Heart left ventricle (tissue), 16 donors: ENCODE results near the gene HIGD1B. TPM values are rescaled to one million over a fixed set of nuclear protein-coding genes. Genes with fewer than 3 reads are reported as not detected.
A peak's percentile ranks its signal among the peaks of the same experiment; 100 is the strongest.

Experiments
- ATAC-seq, 4 donors: fragments of 200-7000 bp; cut with Tn5 transposase; one replicate each; pipeline ENCODE4 v1.9.1; 2020 to 2022; ENCODE audit warnings: moderate library complexity in 4 of 4, mild to moderate bottlenecking in 3 of 4, moderate number of reproducible peaks in 1 of 4
- DNase-seq, 5 donors: peaks; one replicate each; pipeline ENCODE4 v3.0.0-alpha.2; 2020
- H3K27ac ChIP-seq, 12 donors: fragments of 200-600 bp; sonication (generic) in 4 of 12; one replicate each; pipeline versions ENCODE4 v1.5.0 to v1.8.0; 2016 to 2022; ENCODE audit warnings: mild to moderate bottlenecking in 2 of 12
- H3K27me3 ChIP-seq, 9 donors: fragments of 200-600 bp; sonication (generic) in 2 of 9; one replicate each; pipeline versions ENCODE4 v1.5.1 to v1.8.0; 2016 to 2022; ENCODE audit warnings: mild to moderate bottlenecking in 3 of 9
- H3K36me3 ChIP-seq, 9 donors: fragments of 200-600 bp; sonication (generic) in 2 of 9; one replicate each; pipeline versions ENCODE4 v1.5.0 to v1.8.0; 2018 to 2022; ENCODE audit warnings: mild to moderate bottlenecking in 2 of 9
- H3K4me1 ChIP-seq, 12 donors: fragments of 200-600 bp; sonication (generic) in 4 of 12; one replicate each; pipeline versions ENCODE4 v1.5.0 to v1.8.0; 2016 to 2022; ENCODE audit warnings: mild to moderate bottlenecking in 3 of 12
- H3K4me3 ChIP-seq, 12 donors: fragments of 200-600 bp; sonication (generic) in 4 of 12; one replicate each; pipeline versions ENCODE4 v1.5.0 to v1.8.0; 2017 to 2022; ENCODE audit warnings: mild to moderate bottlenecking in 9 of 12, moderate library complexity in 4 of 12
- H3K9me3 ChIP-seq, 12 donors: fragments of 200-600 bp; sonication (generic) in 4 of 12; one replicate each; pipeline versions ENCODE4 v1.5.0 to v1.8.0; 2016 to 2022; ENCODE audit warnings: mild to moderate bottlenecking in 1 of 12
- CTCF ChIP-seq, 12 donors: fragments of 200-600 bp; sonication (generic) in 4 of 12; IDR thresholded peaks; one replicate each; pipeline versions ENCODE4 v1.5.0 to v1.8.0; 2018 to 2022; ENCODE audit warnings: antibody characterized with exemption in 12 of 12, mild to moderate bottlenecking in 5 of 12
- POLR2A ChIP-seq, 2 donors: fragments of 450-650 bp; IDR thresholded peaks; one replicate each; pipeline ENCODE4 v1.6.1; 2017; ENCODE audit warnings: antibody characterized with exemption in 2 of 2, mild to moderate bottlenecking in 2 of 2, moderate library complexity in 2 of 2
- WGBS, 4 donors: extraction: QIAGEN DNeasy Blood & Tissue Kit in 2 of 4; methylation state at CpG; one replicate each; pipeline versions ENCODE4 v1.1.5 to v1.1.7; 2013 to 2018; 5-methylcytosine and 5-hydroxymethylcytosine counted together
- intact Hi-C, 10 donors: fragments of 100-400 bp; cut with DNase I; formaldehyde crosslinking; loops; one replicate each; pipeline versions ENCODE4 v1.11.1 to v1.14.2; 2022
- polyA plus RNA-seq, 2 donors: library from polyadenylated mRNA; stranded (reverse); fragments of 200-250 nt; gene quantifications; one replicate each; pipeline ENCODE4 v1.2.3, GENCODE V29; 2013
- total RNA-seq, 9 donors: library from RNA; depleted of rRNA in 2 of 9; stranded (reverse); fragments of >200 nt in 2 of 9; fragmentation: NEBNext Ultra II Directional in 3 of 9; extraction: Animal tissue kit (Norgen Biotek cat#: 25700) in 3 of 9; gene quantifications; one replicate each; pipeline versions ENCODE4 v1.1.0 to v1.2.4, GENCODE V29; 2016 to 2023
- donor health status: ischemic (EF 13 %, LVEDD 7.1; RV severe dilation, severe dysfunction).
- donor health status: healthy with polysubstance abuse.
- donor health status: DM: no; HTN: yes; CAD: no.
- donor health status: DM: no; HTN: no; CAD: no.
- donor health status: ischemic (EF 25% LVEDD 6.9; RV normal size, moderate dysfunction).
- donor health status: ischemic (EF 25% LVEDD 5.7; RV mildly dilated, moderate dysfunction).
- donor health status: healthy.
- donor health status: DM: yes; HTN: yes; CAD: no.
- donor health status: ischemic (EF 35%, LVEDD 5.7; RV mildly dilated, moderate dysfunction).
- donor health status: nonischemic (EF 11% LVEDD 7.7; RV severe dilation, severe dysfunction).
- donor health status: DM: yes; HTN: yes; CAD: no.
- donor health status: PGD.
- donor health status: ischemic (EF 29% LVEDD 5.4; RV normal size, mild dysfunction).
- donor health status: nonischemic (EF 23%, LVEDD 6.1; RV moderate dilation, normal function).

HIGD1B gene
- total and polyA plus RNA-seq, 11 donors: 4.3 to 30.9 (median 13.5) TPM

- Histone ChIP-seq H3K4me1 (peaks cover 0 to 35% (median 10%) of the 10 kb centered on the region in 12 donors), H3K27me3 (peaks cover 0 to 67% (median 4%) of the 10 kb centered on the region in 9 donors), H3K4me3 (peak overlapping the region in 9 of 12 donors; percentile 71 to 91 (median 77)), H3K9me3 (no peaks in the 10 kb centered on the region), H3K27ac (peak overlapping the region in 9 of 12 donors; percentile 1 to 96 (median 89)), H3K36me3 (no peaks in the 10 kb centered on the region)
- intact Hi-C loops: loop anchor here in 4 of 10 donors (2.0 to 5.0 kb wide), 3 partner anchors 39 to 47 kb away; no protein-coding TSS in a partner anchor
- no peak for TF ChIP-seq CTCF (IDR thresholded peaks at IDR 0.05)
- TF ChIP-seq POLR2A (IDR thresholded peaks at IDR 0.05): no peak
- ATAC-seq: no peak
- no peak for DNase-seq
- WGBS, 4 donors: 31 to 56% (median 45%) methylated on average over 1 of the region's 1 CpG
These were observed 19.8 kb upstream of the HIGD1B start for GRCh38 chr17:44827863-44828262.

- ATAC-seq (no peak), DNase-seq (no peak)
- no peaks in the 10 kb centered on the region for H3K9me3 ChIP-seq
- no peak for TF ChIP-seq POLR2A (IDR thresholded peaks at IDR 0.05)
- TF ChIP-seq CTCF (IDR thresholded peaks at IDR 0.05): no peak
- peak overlapping the region; percentile 79 to 96 (median 90) for H3K27ac ChIP-seq
- intact Hi-C loops: loop anchor here in 4 of 10 donors (2.0 to 5.0 kb wide), 3 partner anchors 38 to 48 kb away; no protein-coding TSS in a partner anchor
- peaks cover 0 to 68% (median 4%) of the 10 kb centered on the region in 9 donors for H3K27me3 ChIP-seq
- H3K36me3 ChIP-seq: no peaks in the 10 kb centered on the region
- peak overlapping the region; percentile 63 to 91 (median 76) for H3K4me3 ChIP-seq
- peaks cover 0 to 28% (median 10%) of the 10 kb centered on the region in 12 donors for H3K4me1 ChIP-seq
- WGBS, 4 donors: 1 to 2% (median 2%) methylated on average over 21 of the region's 21 CpGs
These were observed 18.7 kb upstream of the HIGD1B start for GRCh38 chr17:44828919-44829522.

GRCh38 chr17:44829523-44830358 lies 17.9 kb upstream of the HIGD1B start, which contains the start of gene GJC1:
Gene GJC1 (minus strand): TSS chr17:44830287. CDS start chr17:44805817, 24,470 bp downstream.
- 0 to 1% (median 1%) methylated on average over 58 to 123 of the region's 123 CpGs for WGBS, 4 donors
- peaks cover 0 to 28% (median 10%) of the 10 kb centered on the region in 12 donors for H3K4me1 ChIP-seq
- intact Hi-C loops: loop anchor here (2.0 to 5.0 kb wide), 7 partner anchors 35 to 52 kb away; no protein-coding TSS in a partner anchor

More at GRCh38 chr17:44829523-44830358, 17.9 kb upstream of the HIGD1B start, which contains the start of gene GJC1:
- TF ChIP-seq CTCF (IDR thresholded peaks at IDR 0.05): no peak
- TF ChIP-seq POLR2A (IDR thresholded peaks at IDR 0.05): peak in 1 of 2 donors; percentile 26
- peak; percentile 49 to 77 (median 69) for DNase-seq
- ATAC-seq: peak in 3 of 4 donors; percentile 65 to 79 (median 71)
- Histone ChIP-seq H3K27ac (peak within 1 kb of the TSS; percentile 79 to 96 (median 90)), H3K36me3 (no peaks in the 10 kb centered on the region), H3K27me3 (peaks cover 0 to 68% (median 4%) of the 10 kb centered on the region in 9 donors), H3K4me3 (peak within 1 kb of the TSS; percentile 63 to 91 (median 76)), H3K9me3 (no peaks in the 10 kb centered on the region)
